ENCODE results near the gene RFLNA.

RFLNA gene

GRCh38 chr12:124347805-124348658 lies 53.1 kb downstream of the RFLNA start:
- peak; percentile 25 for TF ChIP-seq CTCF (IDR thresholded peaks at IDR 0.05; ENCODE audit: extremely low read depth, missing control alignments)

GRCh38 chr12:124348659-124349380 lies 53.9 kb downstream of the RFLNA start:
- TF ChIP-seq CTCF (IDR thresholded peaks at IDR 0.05; ENCODE audit: extremely low read depth, missing control alignments): no peak
- no peak for DNase-seq (ENCODE audit: low spot score)

More at GRCh38 chr12:124347805-124348658, 53.1 kb downstream of the RFLNA start:
- DNase-seq (ENCODE audit: low spot score): no peak

- TF ChIP-seq CTCF (IDR thresholded peaks at IDR 0.05; ENCODE audit: extremely low read depth, missing control alignments): no peak
- no peak for DNase-seq (ENCODE audit: low spot score)
Measured at GRCh38 chr12:124350491-124350890, 55.6 kb downstream of the RFLNA start.

- TF ChIP-seq CTCF (IDR thresholded peaks at IDR 0.05; ENCODE audit: extremely low read depth, missing control alignments): no peak
- no peak for DNase-seq (ENCODE audit: low spot score)
Measured at GRCh38 chr12:124351422-124351821, 56.5 kb downstream of the RFLNA start.

GRCh38 chr12:124352257-124352656 lies 57.4 kb downstream of the RFLNA start:
- TF ChIP-seq CTCF (IDR thresholded peaks at IDR 0.05; ENCODE audit: extremely low read depth, missing control alignments): no peak

GRCh38 chr12:124352839-124353238 lies 57.9 kb downstream of the RFLNA start:
- no peak for TF ChIP-seq CTCF (IDR thresholded peaks at IDR 0.05; ENCODE audit: extremely low read depth, missing control alignments)
- no peak for DNase-seq (ENCODE audit: low spot score)

More at GRCh38 chr12:124352257-124352656, 57.4 kb downstream of the RFLNA start:
- no peak for DNase-seq (ENCODE audit: low spot score)

- TF ChIP-seq CTCF (IDR thresholded peaks at IDR 0.05; ENCODE audit: extremely low read depth, missing control alignments): no peak
- no peak for DNase-seq (ENCODE audit: low spot score)
Measured at GRCh38 chr12:124354400-124354799, 59.5 kb downstream of the RFLNA start.

All from GM20000 (cell line).